IMR-90 (cell line): Measurements from ENCODE around the gene ZNF570. TPM values are rescaled to one million over a fixed set of nuclear protein-coding genes. Genes with fewer than 3 reads are reported as not detected.

Experiments used
- ATAC-seq: fragments of 200-7000 bp; cut with Tn5 transposase; 2 replicates; pipeline ENCODE4 v1.9.1; 2020; ENCODE audit warnings: low read depth, mild to moderate bottlenecking, moderate library complexity
- BruUV-seq: library from RNA; stranded (reverse); fragments of 400-500 nt; replicated peaks from 2 replicates; lab custom pipeline; 2021; lab: Mats Ljungman, UMichigan
- CTCF ChIA-PET: fragments of 300-600 bp; formaldehyde crosslinking; extraction: SDS; loops from one replicate; lab custom pipeline; 2021; ENCODE audit warnings: antibody characterized with exemption; lab: Yijun Ruan, JAX
- POLR2A ChIA-PET: fragments of 300-600 bp; sonication (Branson Sonifier 250); formaldehyde crosslinking; loops from one replicate; lab custom pipeline; 2022; ENCODE audit warnings: antibody characterized with exemption; ENCODE audit not compliant: unreplicated experiment; lab: Charles Lee
- DNase-seq: peaks from one replicate; pipeline ENCODE4 v3.0.0; 2013
- H2AFZ ChIP-seq: replicated peaks from 2 replicates; pipeline ENCODE3; 2013; ENCODE audit warnings: low read length, mild to moderate bottlenecking; ENCODE audit not compliant: poor library complexity
- H2AK5ac ChIP-seq: 2 replicates; pipeline ENCODE4 v1.6.1; 2013; ENCODE audit warnings: low read depth, low read length, inconsistent platforms
- H2AK9ac ChIP-seq: replicated peaks from 2 replicates; pipeline ENCODE3; 2013; ENCODE audit warnings: mild to moderate bottlenecking, low read depth, low read length, moderate library complexity; ENCODE audit not compliant: poor library complexity
- H2BK120ac ChIP-seq: 2 replicates; pipeline ENCODE4 v1.6.1; 2013; ENCODE audit warnings: low read depth, low read length, inconsistent platforms
- H2BK15ac ChIP-seq: 3 replicates; pipeline ENCODE4 v1.6.1; 2013; ENCODE audit warnings: low read depth, low read length, inconsistent platforms
- H2BK20ac ChIP-seq: 2 replicates; pipeline ENCODE4 v1.6.1; 2013; ENCODE audit warnings: low read depth, mild to moderate bottlenecking, inconsistent platforms, low read length, moderate library complexity
- H2BK5ac ChIP-seq: 2 replicates; pipeline ENCODE4 v1.6.1; 2013; ENCODE audit warnings: mild to moderate bottlenecking, low read depth, low read length, inconsistent platforms; ENCODE audit not compliant: poor library complexity, severe bottlenecking
- H3K14ac ChIP-seq: replicated peaks from 2 replicates; pipeline ENCODE4 v1.6.1; 2013; ENCODE audit warnings: low read depth, low read length, inconsistent platforms
- H3K18ac ChIP-seq: 2 replicates; pipeline ENCODE4 v1.6.1; 2013; ENCODE audit warnings: low read depth, low read length, control low read depth
- H3K23ac ChIP-seq: 2 replicates; pipeline ENCODE4 v1.6.1; 2013; ENCODE audit warnings: low read depth, low read length, inconsistent platforms
- H3K27ac ChIP-seq: 2 replicates; pipeline ENCODE4 v1.5.1; 2013; ENCODE audit warnings: mild to moderate bottlenecking, control low read depth, low read length; ENCODE audit not compliant: insufficient read depth
- H3K27me3 ChIP-seq: 2 replicates; pipeline ENCODE4 v1.6.1; 2013; ENCODE audit warnings: low read length; ENCODE audit not compliant: control insufficient read depth, insufficient read depth
- H3K36me3 ChIP-seq: 2 replicates; pipeline ENCODE4 v1.6.1; 2013; ENCODE audit warnings: low read length, mixed read lengths; ENCODE audit not compliant: control insufficient read depth, insufficient read depth
- H3K4ac ChIP-seq: 2 replicates; pipeline ENCODE4 v1.6.1; 2013; ENCODE audit warnings: low read depth, low read length, inconsistent platforms
- H3K4me1 ChIP-seq: 2 replicates; pipeline ENCODE4 v1.6.1; 2013; ENCODE audit warnings: low read length, mixed read lengths; ENCODE audit not compliant: control insufficient read depth, insufficient read depth
- H3K4me2 ChIP-seq: 2 replicates; pipeline ENCODE4 v1.6.1; 2013; ENCODE audit warnings: low read depth, mild to moderate bottlenecking, control low read depth, low read length, moderate library complexity
- H3K4me3 ChIP-seq: 2 replicates; pipeline ENCODE4 v1.5.1; 2013; ENCODE audit warnings: low read depth, mild to moderate bottlenecking, control low read depth, low read length, moderate library complexity; ENCODE audit not compliant: insufficient read depth
- H3K56ac ChIP-seq: 2 replicates; pipeline ENCODE4 v1.6.1; 2013; ENCODE audit warnings: low read length, inconsistent platforms; ENCODE audit not compliant: insufficient read depth; ENCODE audit errors: extremely low read depth
- H3K79me1 ChIP-seq, 2 experiments: 2 replicates each; pipeline ENCODE4 v1.6.1; 2013; ENCODE audit warnings: low read length in 2 of 2, inconsistent platforms in 1 of 2, low read depth in 1 of 2
- H3K9ac ChIP-seq: 2 replicates; pipeline ENCODE4 v1.6.1; 2013; ENCODE audit warnings: low read depth, low read length, control low read depth
- H3K9me1 ChIP-seq: 2 replicates; pipeline ENCODE4 v1.6.1; 2013; ENCODE audit warnings: low read length, inconsistent platforms; ENCODE audit not compliant: insufficient read depth
- H3K9me3 ChIP-seq: 2 replicates; pipeline ENCODE4 v1.6.1; 2013; ENCODE audit warnings: low read length; ENCODE audit not compliant: control insufficient read depth, insufficient read depth
- H4K20me1 ChIP-seq: 2 replicates; pipeline ENCODE4 v1.6.1; 2013; ENCODE audit warnings: low read length, inconsistent platforms; ENCODE audit not compliant: insufficient read depth
- H4K5ac ChIP-seq: 2 replicates; pipeline ENCODE4 v1.6.1; 2013; ENCODE audit warnings: mild to moderate bottlenecking, low read depth, low read length, control low read depth
- H4K8ac ChIP-seq, 2 experiments: 2 replicates each; pipeline ENCODE4 v1.6.1; 2013; ENCODE audit warnings: low read depth in 2 of 2, low read length in 2 of 2, control low read depth in 1 of 2, inconsistent platforms in 1 of 2
- H4K91ac ChIP-seq: 2 replicates; pipeline ENCODE4 v1.6.1; 2013; ENCODE audit warnings: low read depth, low read length, inconsistent platforms; ENCODE audit not compliant: insufficient read depth
- BHLHE40 ChIP-seq: fragments of 150-350 bp; IDR thresholded peaks from 2 replicates; pipeline ENCODE4 v1.6.1; 2016; ENCODE audit warnings: mild to moderate bottlenecking, low read depth, low read length
- ELK1 ChIP-seq: fragments of 150-350 bp; IDR thresholded peaks from 2 replicates; pipeline ENCODE4 v1.6.1; 2016; ENCODE audit warnings: low read depth, mild to moderate bottlenecking, low read length, moderate library complexity, borderline replicate concordance
- MAZ ChIP-seq: IDR thresholded peaks from 2 replicates; pipeline ENCODE4 v1.6.1; 2012; ENCODE audit warnings: low read depth, mild to moderate bottlenecking, low read length, improper control_type of control experiment, moderate library complexity, borderline replicate concordance
- MXI1 ChIP-seq: IDR thresholded peaks from 2 replicates; pipeline ENCODE4 v1.6.1; 2012; ENCODE audit warnings: low read depth, mild to moderate bottlenecking, low read length, moderate library complexity, borderline replicate concordance
- RAD21 ChIP-seq: IDR thresholded peaks from 2 replicates; pipeline ENCODE4 v1.6.1; 2012; ENCODE audit warnings: low read length, improper control_type of control experiment
- RCOR1 ChIP-seq: IDR thresholded peaks from 2 replicates; pipeline ENCODE4 v1.6.1; 2012; ENCODE audit warnings: mild to moderate bottlenecking, low read length, improper control_type of control experiment; ENCODE audit not compliant: insufficient replicate concordance
- WGBS, 2 experiments: methylation state at CpG; one replicate each; pipeline versions ENCODE4 v1.1.5 to v1.1.7; 2013; ENCODE audit warnings: missing lambda C conversion rate in 2 of 2; ENCODE audit not compliant: insufficient read length in 1 of 2; ENCODE audit errors: extremely low coverage in 2 of 2; 5-methylcytosine and 5-hydroxymethylcytosine counted together
- dilution Hi-C: fragments of 300-500 bp; cut with HindIII; formaldehyde crosslinking; loops from one replicate; pipeline ENCODE4 v1.14.3; 2018; ENCODE audit warnings: low sequenced_read_pairs; ENCODE audit not compliant: unreplicated experiment
- in situ Hi-C: fragments of 300-500 bp; cut with MboI; formaldehyde crosslinking; loops from 3 replicates; pipeline ENCODE4 v1.14.3; 2019; ENCODE audit warnings: low sequenced_read_pairs, inconsistent platforms, mixed read lengths
- intact Hi-C: fragments of 100-400 bp; cut with micrococcal nuclease; formaldehyde crosslinking; loops from 2 replicates; pipeline ENCODE4 v1.10.0; 2022
- polyA plus RNA-seq, 3 experiments: library from polyadenylated mRNA; depleted of rRNA; stranded (reverse); fragments of >200 nt; gene quantifications; 2 replicates each; pipeline ENCODE4 v1.2.3, GENCODE V29; 2012; ENCODE audit warnings: low replicate concordance in 1 of 3
- total RNA-seq: library from RNA; depleted of rRNA; stranded (reverse); fragments of >200 nt; gene quantifications from 2 replicates; pipeline ENCODE4 v1.2.3, GENCODE V29; 2012

Gene ZNF570
- total and polyA plus RNA-seq, 2 of the 4 experiments (the other 2 are of a cell fraction) = 1.5 to 9.3 TPM

- WGBS, 2 experiments = 26% methylated on average over 10 of the region's 18 CpGs; no CpG with 5 or more reads in 1 of the 2 experiments
- H3K4me2 ChIP-seq = peak overlapping the region; percentile 86
- no TSS peak for BruUV-seq
- no peak overlapping the region for H2BK120ac ChIP-seq
- peak overlapping the region; percentile 44 for H2BK5ac ChIP-seq
- ChIA-PET CTCF (no interaction called here), POLR2A (no interaction called here)
- H3K27me3 ChIP-seq = no peaks in the 10 kb centered on the region
- H2AK5ac ChIP-seq = peak overlapping the region; percentile 0; the same call in 1 of the 2 replicates
- TF ChIP-seq RCOR1 = no peak
- no peak for TF ChIP-seq BHLHE40
- peak; percentile 1; the same call in 1 of the 2 replicates for TF ChIP-seq MXI1
- no peak for TF ChIP-seq MAZ
- no peak for TF ChIP-seq RAD21
- no peak for TF ChIP-seq ELK1
- peak overlapping the region; percentile 50 for H3K9ac ChIP-seq
- peaks cover 5% of the 10 kb centered on the region for H3K36me3 ChIP-seq
- no peak overlapping the region for H2BK20ac ChIP-seq
- peak overlapping the region; percentile 59 for H3K4ac ChIP-seq
- H3K9me3 ChIP-seq = peaks cover under 1% of the 10 kb centered on the region; the same call in 1 of the 2 replicates
- peak overlapping the region; percentile 100 for H2AFZ ChIP-seq
- DNase-seq (no peak), ATAC-seq (no peak)
- H3K9me1 ChIP-seq = no peaks in the 10 kb centered on the region
- peak overlapping the region; percentile 55 for H3K27ac ChIP-seq
- no peak overlapping the region; the same call in 2 of the 3 replicates for H2BK15ac ChIP-seq
- in situ Hi-C loops = no loop called here
- no peak overlapping the region for H3K56ac ChIP-seq
- H2AK9ac ChIP-seq = peak overlapping the region; percentile 85
- H3K14ac ChIP-seq = peak overlapping the region; percentile 58; the same call in 1 of the 2 replicates
- no peak overlapping the region for H3K18ac ChIP-seq
- peak overlapping the region; percentile 34; the same call in 1 of the 2 replicates for H4K91ac ChIP-seq
- H3K79me1 ChIP-seq = peaks cover 0 to 25% of the 10 kb centered on the region in 2 experiments; a peak in 2 of 4 replicates
- dilution Hi-C loops = no loop called here
- intact Hi-C loops = loop anchor here (5.0 to 10.0 kb wide), 4 partner anchors 135 to 495 kb away; partner anchors contain the start of gene ZFP30
- H4K8ac ChIP-seq = peak overlapping the region; percentile 67 to 97
- H4K20me1 ChIP-seq = no peaks in the 10 kb centered on the region
- H4K5ac ChIP-seq = peak overlapping the region; percentile 82
- no peak overlapping the region for H3K23ac ChIP-seq
- peaks cover 2% of the 10 kb centered on the region; the same call in 1 of the 2 replicates for H3K4me1 ChIP-seq
- H3K4me3 ChIP-seq = peak overlapping the region; percentile 81
Observed at GRCh38 chr19:37467608-37468090, 1.5 kb upstream of the ZNF570 start.
